H9 (cell line): ENCODE results near the gene AVPR2. TPM values are rescaled to one million over a fixed set of nuclear protein-coding genes. Genes with fewer than 3 reads are reported as not detected.

Experiments used
- DNase-seq: peaks from one replicate; pipeline ENCODE4 v3.0.0-alpha.2; 2017
- H2AFZ ChIP-seq: one replicate; pipeline ENCODE4 v1.6.1; 2013; ENCODE audit warnings: mild to moderate bottlenecking, low read length, control low read depth, moderate library complexity
- H2AK5ac ChIP-seq: 2 replicates; pipeline ENCODE4 v1.6.1; 2013; ENCODE audit warnings: low read length, control low read depth, mixed read lengths; ENCODE audit not compliant: insufficient read length
- H2BK120ac ChIP-seq: one replicate; pipeline ENCODE4 v1.6.1; 2013; ENCODE audit warnings: low read depth, mild to moderate bottlenecking, low read length, control low read depth, inconsistent platforms; ENCODE audit not compliant: poor library complexity, severe bottlenecking
- H2BK12ac ChIP-seq: 2 replicates; pipeline ENCODE4 v1.6.1; 2013; ENCODE audit warnings: low read length, control low read depth, mixed read lengths, low read depth; ENCODE audit not compliant: insufficient read length
- H2BK15ac ChIP-seq: 2 replicates; pipeline ENCODE4 v1.6.1; 2013; ENCODE audit warnings: low read depth, low read length, control low read depth
- H2BK20ac ChIP-seq: one replicate; pipeline ENCODE4 v1.6.1; 2013; ENCODE audit warnings: low read depth, mild to moderate bottlenecking, low read length, control low read depth, inconsistent platforms; ENCODE audit not compliant: poor library complexity, severe bottlenecking
- H2BK5ac ChIP-seq: 2 replicates; pipeline ENCODE4 v1.6.1; 2013; ENCODE audit warnings: low read length, control low read depth, mixed read lengths; ENCODE audit not compliant: insufficient read length
- H3K14ac ChIP-seq: 2 replicates; pipeline ENCODE4 v1.6.1; 2013; ENCODE audit warnings: low read length, control low read depth; ENCODE audit not compliant: insufficient read depth
- H3K18ac ChIP-seq: 2 replicates; pipeline ENCODE4 v1.6.1; 2013; ENCODE audit warnings: low read depth, mild to moderate bottlenecking, mixed read lengths, low read length, control low read depth; ENCODE audit not compliant: insufficient read length
- H3K23ac ChIP-seq: 2 replicates; pipeline ENCODE4 v1.6.1; 2013; ENCODE audit warnings: low read length, control low read depth, mixed read lengths, low read depth; ENCODE audit not compliant: insufficient read length
- H3K23me2 ChIP-seq: 2 replicates; pipeline ENCODE4 v1.6.1; 2013; ENCODE audit warnings: low read depth, mild to moderate bottlenecking, mixed read lengths, low read length, control low read depth; ENCODE audit not compliant: insufficient read length, poor library complexity, severe bottlenecking
- H3K27ac ChIP-seq: 2 replicates; pipeline ENCODE4 v1.5.1; 2013; ENCODE audit warnings: low read length, control low read depth, mixed read lengths, low read depth; ENCODE audit not compliant: insufficient read length
- H3K27me3 ChIP-seq: 2 replicates; pipeline ENCODE4 v1.6.1; 2013; ENCODE audit warnings: low read length, control low read depth, inconsistent platforms; ENCODE audit not compliant: insufficient read depth
- H3K4ac ChIP-seq: 2 replicates; pipeline ENCODE4 v1.6.1; 2013; ENCODE audit warnings: low read depth, mild to moderate bottlenecking, control low read depth, inconsistent platforms, low read length, moderate library complexity
- H3K4me1 ChIP-seq: 2 replicates; pipeline ENCODE4 v1.6.1; 2013; ENCODE audit warnings: low read length, control low read depth, inconsistent platforms; ENCODE audit not compliant: insufficient read depth
- H3K4me2 ChIP-seq: 2 replicates; pipeline ENCODE4 v1.6.1; 2013; ENCODE audit warnings: low read length, control low read depth, mixed read lengths; ENCODE audit not compliant: insufficient read length, insufficient read depth
- H3K56ac ChIP-seq: 2 replicates; pipeline ENCODE4 v1.6.1; 2013; ENCODE audit warnings: low read depth, mild to moderate bottlenecking, mixed read lengths, low read length, control low read depth; ENCODE audit not compliant: insufficient read length
- H3K79me1 ChIP-seq: 2 replicates; pipeline ENCODE4 v1.6.1; 2013; ENCODE audit warnings: low read depth, mild to moderate bottlenecking, moderate library complexity, low read length, control low read depth, inconsistent platforms; ENCODE audit not compliant: insufficient read depth, poor library complexity, severe bottlenecking
- H3K79me2 ChIP-seq: 2 replicates; pipeline ENCODE4 v1.6.1; 2013; ENCODE audit warnings: low read length, control low read depth, inconsistent platforms; ENCODE audit not compliant: insufficient read depth
- H3K9ac ChIP-seq: 2 replicates; pipeline ENCODE4 v1.6.1; 2013; ENCODE audit warnings: low read length, control low read depth, mixed read lengths; ENCODE audit not compliant: insufficient read length; ENCODE audit errors: extremely low read depth
- H3K9me3 ChIP-seq: one replicate; pipeline ENCODE4 v1.6.1; 2013; ENCODE audit warnings: low read depth, low read length, inconsistent platforms; ENCODE audit not compliant: control insufficient read depth
- H3T11ph ChIP-seq: one replicate; pipeline ENCODE4 v1.6.1; 2013; ENCODE audit warnings: mild to moderate bottlenecking, low read length, control low read depth, inconsistent platforms
- H4K20me1 ChIP-seq: one replicate; pipeline ENCODE4 v1.6.1; 2013; ENCODE audit not compliant: control insufficient read depth, insufficient read length, insufficient read depth
- H4K5ac ChIP-seq: 2 replicates; pipeline ENCODE4 v1.6.1; 2013; ENCODE audit warnings: low read depth, mild to moderate bottlenecking, mixed read lengths, low read length, control low read depth; ENCODE audit not compliant: insufficient read length
- H4K8ac ChIP-seq: replicated peaks from 2 replicates; pipeline ENCODE4 v1.6.1; 2013; ENCODE audit warnings: low read length, control low read depth, mixed read lengths, low read depth; ENCODE audit not compliant: insufficient read length
- H4K91ac ChIP-seq: 2 replicates; pipeline ENCODE4 v1.6.1; 2013; ENCODE audit warnings: low read depth, mild to moderate bottlenecking, moderate library complexity, mixed read lengths, low read length, control low read depth; ENCODE audit not compliant: insufficient read length
- H3K27ac Mint-ChIP-seq, 3 experiments: 2 replicates in 2 of 3; 3 replicates in 1 of 3; pipeline ENCODE4 v1.8.0; 2020 to 2021; ENCODE audit warnings: mixed read lengths in 3 of 3, mild to moderate bottlenecking in 1 of 3, moderate library complexity in 1 of 3
- H3K27me3 Mint-ChIP-seq: 2 replicates; pipeline ENCODE4 v1.8.0; 2021; ENCODE audit warnings: low read depth, mild to moderate bottlenecking, moderate library complexity, mixed read lengths
- H3K36me3 Mint-ChIP-seq, 3 experiments: 2 replicates in 2 of 3; 3 replicates in 1 of 3; pipeline ENCODE4 v1.8.0; 2020 to 2021; ENCODE audit warnings: low read depth in 3 of 3, mixed read lengths in 3 of 3; ENCODE audit not compliant: insufficient read depth in 1 of 3
- H3K4me1 Mint-ChIP-seq, 2 experiments: 2 replicates each; pipeline ENCODE4 v1.8.0; 2020; ENCODE audit warnings: mixed read lengths in 2 of 2
- H3K4me3 Mint-ChIP-seq, 2 experiments: 2 replicates in 1 of 2; 3 replicates in 1 of 2; pipeline ENCODE4 v1.8.0; 2020 to 2021; ENCODE audit warnings: mild to moderate bottlenecking in 2 of 2, mixed read lengths in 2 of 2, moderate library complexity in 1 of 2
- H3K9me3 Mint-ChIP-seq, 2 experiments: 2 replicates in 1 of 2; 3 replicates in 1 of 2; pipeline ENCODE4 v1.8.0; 2020; ENCODE audit warnings: mild to moderate bottlenecking in 2 of 2, mixed read lengths in 2 of 2, moderate library complexity in 1 of 2
- WGBS: extraction: QIAGEN DNeasy Blood & Tissue Kit; methylation state at CpG from one replicate; pipeline ENCODE4 v1.1.7; 2013; ENCODE audit warnings: missing lambda C conversion rate, low lambda C conversion rate, mixed read lengths; ENCODE audit not compliant: insufficient read length; ENCODE audit errors: extremely low coverage; 5-methylcytosine and 5-hydroxymethylcytosine counted together
- total RNA-seq: library from RNA; stranded (reverse); gene quantifications from 2 replicates; pipeline ENCODE4 v1.2.1, GENCODE V29; 2021
- TF ChIP-seq, protein P1 (sequence below): fragments of 200-600 bp; sonication (generic); conservative IDR thresholded peaks from 3 replicates; pipeline ENCODE4 v1.8.0; 2021; ENCODE audit warnings: antibody characterized with exemption, mild to moderate bottlenecking

The AVPR2 gene
- total RNA-seq, 1 experiment from 2014 or later: not detected

- Histone ChIP-seq H3K23me2 (no peaks in the 10 kb centered on the region), H3K79me2 (no peaks in the 10 kb centered on the region), H3K9ac (no peak overlapping the region), H2BK5ac (no peak overlapping the region), H3K14ac (no peak overlapping the region), H3K4me2 (no peak overlapping the region), H3K4me1 (no peaks in the 10 kb centered on the region), H4K5ac (no peak overlapping the region), H2BK12ac (no peak overlapping the region), H4K20me1 (no peaks in the 10 kb centered on the region), H2BK20ac (no peak overlapping the region), H2AK5ac (no peak overlapping the region), H3K56ac (no peak overlapping the region), H3K79me1 (no peaks in the 10 kb centered on the region), H2AFZ (no peak overlapping the region), H3K18ac (no peak overlapping the region), H3T11ph (no peak overlapping the region), H4K8ac (no peak overlapping the region), H2BK15ac (no peak overlapping the region), H3K23ac (no peak overlapping the region), H3K9me3 (peaks cover 12% of the 10 kb centered on the region), H4K91ac (no peak overlapping the region), H3K4ac (no peak overlapping the region), H2BK120ac (no peak overlapping the region), H3K27me3 (no peaks in the 10 kb centered on the region), H3K27ac (no peak overlapping the region)
- peaks cover 70 to 90% of the 10 kb centered on the region in 2 experiments for H3K9me3 Mint-ChIP-seq
- H3K4me3 Mint-ChIP-seq: no peak overlapping the region; a peak in 1 of 5 replicates
- DNase-seq: no peak
- no peak overlapping the region; a peak in 1 of 7 replicates for H3K27ac Mint-ChIP-seq
- no CpG with 5 or more reads among the region's 11 CpGs for WGBS
- TF ChIP-seq, protein P1, sequence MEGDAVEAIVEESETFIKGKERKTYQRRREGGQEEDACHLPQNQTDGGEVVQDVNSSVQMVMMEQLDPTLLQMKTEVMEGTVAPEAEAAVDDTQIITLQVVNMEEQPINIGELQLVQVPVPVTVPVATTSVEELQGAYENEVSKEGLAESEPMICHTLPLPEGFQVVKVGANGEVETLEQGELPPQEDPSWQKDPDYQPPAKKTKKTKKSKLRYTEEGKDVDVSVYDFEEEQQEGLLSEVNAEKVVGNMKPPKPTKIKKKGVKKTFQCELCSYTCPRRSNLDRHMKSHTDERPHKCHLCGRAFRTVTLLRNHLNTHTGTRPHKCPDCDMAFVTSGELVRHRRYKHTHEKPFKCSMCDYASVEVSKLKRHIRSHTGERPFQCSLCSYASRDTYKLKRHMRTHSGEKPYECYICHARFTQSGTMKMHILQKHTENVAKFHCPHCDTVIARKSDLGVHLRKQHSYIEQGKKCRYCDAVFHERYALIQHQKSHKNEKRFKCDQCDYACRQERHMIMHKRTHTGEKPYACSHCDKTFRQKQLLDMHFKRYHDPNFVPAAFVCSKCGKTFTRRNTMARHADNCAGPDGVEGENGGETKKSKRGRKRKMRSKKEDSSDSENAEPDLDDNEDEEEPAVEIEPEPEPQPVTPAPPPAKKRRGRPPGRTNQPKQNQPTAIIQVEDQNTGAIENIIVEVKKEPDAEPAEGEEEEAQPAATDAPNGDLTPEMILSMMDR: no peak
- H3K27me3 Mint-ChIP-seq: no peaks in the 10 kb centered on the region; the same call in none of the 2 replicates
- peaks cover 12 to 39% (median 24%) of the 10 kb centered on the region in 3 experiments for H3K36me3 Mint-ChIP-seq
- H3K4me1 Mint-ChIP-seq: peaks cover 2 to 26% of the 10 kb centered on the region in 2 experiments; a peak in 3 of 4 replicates
These were observed 34.2 kb upstream of the AVPR2 start for GRCh38 chrX:153870288-153870690.
